CD4-positive, alpha-beta T cell treated with Interleukin-6 for 4 hours (primary cell): ENCODE measurements around the gene SERTAD4.

Experiments
- DNase-seq: peaks from one replicate; pipeline ENCODE4 v3.0.0-alpha.2; 2020; ENCODE audit warnings: mixed read lengths

The SERTAD4 gene

DNA sequence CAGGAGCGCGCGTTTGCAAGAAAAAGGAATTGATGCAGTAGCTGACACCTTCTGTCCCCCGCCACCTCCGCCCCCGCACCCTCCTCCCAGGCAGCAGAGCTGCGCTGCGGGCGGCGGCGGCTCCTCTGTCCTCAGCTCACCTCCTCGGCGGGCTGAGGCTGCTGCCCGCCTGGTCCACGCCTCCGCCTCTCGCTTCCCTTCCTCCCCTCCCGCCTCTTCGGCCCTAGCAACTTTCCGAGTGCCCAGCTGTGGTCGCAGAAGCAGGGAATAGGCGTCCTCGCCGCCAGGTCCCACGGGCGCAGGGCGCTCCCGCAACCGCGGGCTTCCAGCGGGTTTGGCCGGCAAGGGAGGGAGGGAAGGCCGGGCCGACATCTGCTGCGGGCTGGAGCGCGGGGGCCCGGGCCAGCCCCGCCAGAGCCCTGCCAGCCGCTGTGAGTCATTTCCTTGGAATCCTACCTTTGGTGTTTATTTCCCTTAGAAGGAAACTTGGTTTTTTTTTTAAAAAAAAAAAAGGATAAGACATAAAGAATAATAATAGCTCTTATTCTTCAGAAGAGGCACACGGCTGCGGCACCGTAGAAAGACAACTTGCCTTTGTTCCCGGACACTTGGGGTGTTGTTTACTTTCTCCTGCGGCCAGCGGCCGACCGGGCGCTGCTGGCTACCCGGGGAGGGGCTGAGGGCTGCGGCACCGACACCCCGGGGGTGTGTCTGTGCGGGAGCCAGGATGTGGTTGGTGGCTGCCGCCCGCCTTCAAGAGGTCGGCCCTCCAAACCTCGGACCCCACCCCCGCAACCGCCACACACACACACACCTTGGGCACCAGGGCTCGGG is 1.1 kb downstream of the SERTAD4 start:
- no peak for DNase-seq

DNA sequence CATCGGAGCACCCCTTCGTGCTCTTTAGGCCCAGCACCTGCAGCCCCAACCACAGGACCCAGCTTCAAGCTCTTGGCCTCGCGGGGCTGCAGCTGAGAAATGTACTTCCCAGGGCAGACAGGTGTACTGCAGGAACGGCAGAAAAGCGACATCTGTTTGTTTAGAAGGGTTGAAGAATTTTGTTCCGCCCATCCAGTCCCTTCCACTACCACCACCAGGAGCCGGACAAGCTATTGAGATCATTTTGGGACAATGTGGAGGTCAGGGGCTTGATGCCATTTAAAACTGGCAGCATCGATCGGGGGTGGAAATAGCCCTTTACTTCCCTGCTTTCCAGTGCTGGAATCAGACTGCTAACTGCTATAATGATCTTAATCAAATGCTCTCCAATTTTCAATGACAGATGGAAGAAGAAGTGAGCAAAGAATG is 1.7 kb downstream of the SERTAD4 start:
- no peak for DNase-seq

GRCh38 chr1:210235363-210236053 is 2.9 kb downstream of the SERTAD4 start:
- no peak for DNase-seq

GRCh38 chr1:210236386-210236839 is 3.8 kb downstream of the SERTAD4 start:
- no peak for DNase-seq

DNA sequence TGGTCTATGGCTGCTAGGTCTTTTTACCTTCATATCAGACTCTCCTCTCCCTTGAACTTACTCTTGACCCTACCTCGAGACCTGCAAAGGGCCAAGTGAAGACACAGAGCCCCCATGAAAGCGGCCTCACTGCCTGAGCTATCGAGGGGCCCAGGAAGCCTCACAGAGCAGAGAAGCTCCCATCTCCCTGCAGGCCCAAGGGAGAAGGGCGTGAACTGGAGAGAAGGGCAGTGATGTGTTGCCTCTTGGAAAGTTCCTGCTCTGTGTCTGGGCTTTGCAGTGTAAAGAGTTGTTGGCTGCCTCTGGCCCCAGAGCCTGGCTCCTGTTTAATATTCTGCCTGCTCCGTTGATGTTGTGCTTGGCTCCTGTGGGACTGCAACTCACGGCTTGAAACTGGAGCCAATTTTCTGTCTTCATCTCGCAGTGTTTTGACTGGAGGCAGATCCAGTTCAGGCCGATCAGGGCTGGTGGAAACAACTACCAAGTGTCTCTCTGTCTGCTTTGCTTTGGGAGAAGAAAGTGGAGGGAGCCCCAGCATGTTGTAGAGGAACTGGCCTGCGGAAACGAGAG is 4.3 kb downstream of the SERTAD4 start:
- DNase-seq, result no peak

GRCh38 chr1:210237479-210237878 is 4.9 kb downstream of the SERTAD4 start:
- DNase-seq, result no peak

DNA sequence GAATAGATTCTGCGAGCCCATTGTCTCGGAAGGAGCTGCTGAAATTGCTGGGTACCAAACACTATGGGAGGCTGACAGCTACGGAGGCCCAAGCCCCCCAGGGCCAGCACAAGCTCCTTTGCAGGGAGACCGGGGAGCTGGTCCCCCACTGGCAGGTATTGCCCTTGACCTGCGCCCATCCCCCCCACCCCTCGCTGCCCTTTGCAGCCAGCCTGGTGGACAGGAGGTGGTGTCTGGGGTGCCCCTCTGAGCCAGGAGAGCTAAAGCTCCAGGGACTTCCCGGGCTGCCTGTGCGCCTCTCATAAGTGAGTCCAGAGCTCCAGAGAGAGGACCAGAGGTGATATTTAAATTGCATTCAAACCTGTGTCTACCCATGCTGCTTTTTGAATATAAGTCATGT is 5.4 kb downstream of the SERTAD4 start:
- no peak for DNase-seq

DNA sequence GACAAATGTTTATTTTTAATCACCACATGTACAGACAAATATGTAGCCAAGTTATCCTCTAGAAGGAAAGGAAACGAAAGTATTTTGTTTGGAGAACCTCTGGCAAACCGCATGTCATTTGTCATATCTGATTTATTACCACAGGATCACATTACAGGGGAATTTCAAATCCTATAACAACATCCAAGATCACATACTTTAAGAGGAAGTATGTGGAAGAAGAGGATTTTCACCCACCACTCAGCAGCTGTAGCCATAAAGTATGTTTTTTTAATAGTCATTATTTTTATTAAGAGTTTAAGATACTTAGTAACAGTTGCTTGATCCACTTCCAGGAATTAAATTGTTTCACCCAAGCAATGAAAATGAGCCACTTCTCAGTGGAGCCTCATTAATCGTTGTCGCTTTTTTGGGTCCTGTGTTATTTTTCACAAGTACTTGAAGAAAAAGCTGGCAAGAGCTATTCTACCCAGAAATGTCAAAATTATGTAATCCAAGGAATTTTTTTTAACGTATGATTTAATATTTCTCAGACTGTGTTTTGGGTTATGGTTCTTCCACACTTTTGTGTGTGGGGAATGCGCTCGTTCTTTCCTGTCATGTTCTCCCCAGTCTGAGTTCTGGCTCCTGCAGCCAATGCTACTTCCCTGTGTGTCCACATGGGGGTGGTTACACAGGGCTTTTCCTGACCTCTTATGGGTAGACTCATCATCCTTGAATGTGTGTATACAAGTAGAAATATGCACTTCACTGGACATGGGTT is 6.9 kb downstream of the SERTAD4 start:
- DNase-seq, result no peak

GRCh38 chr1:210241121-210241520 is 8.5 kb downstream of the SERTAD4 start:
- DNase-seq, result no peak

DNA sequence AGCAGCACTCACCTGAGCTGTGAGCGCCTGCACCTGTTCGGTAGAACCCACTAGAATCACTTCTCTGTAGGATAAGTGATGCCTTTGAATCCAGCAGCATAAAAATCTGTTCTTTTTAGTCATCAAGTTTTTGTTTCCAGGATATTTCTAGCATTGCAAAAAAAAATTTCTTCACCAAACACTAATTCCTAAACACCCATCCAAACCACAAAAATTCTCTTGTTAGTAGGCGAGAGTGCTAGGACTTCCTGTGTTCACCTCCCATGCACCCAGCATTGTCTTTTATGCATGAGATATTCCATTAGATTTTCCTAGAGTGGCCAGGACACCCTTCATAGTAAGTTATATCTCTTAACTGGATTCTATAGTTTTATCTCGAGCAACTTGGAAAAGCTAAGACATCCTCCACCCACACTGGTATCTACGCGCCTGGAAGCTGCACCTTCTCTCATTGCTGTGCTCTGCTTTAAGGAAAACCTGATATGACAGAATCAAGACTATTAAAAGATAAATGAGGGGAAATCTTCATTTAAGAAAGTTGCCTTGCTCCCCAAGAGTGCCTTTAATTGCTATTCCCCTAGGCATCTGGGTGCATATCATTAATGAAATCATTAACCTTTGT is 12.3 kb downstream of the SERTAD4 start:
- no peak for DNase-seq

DNA sequence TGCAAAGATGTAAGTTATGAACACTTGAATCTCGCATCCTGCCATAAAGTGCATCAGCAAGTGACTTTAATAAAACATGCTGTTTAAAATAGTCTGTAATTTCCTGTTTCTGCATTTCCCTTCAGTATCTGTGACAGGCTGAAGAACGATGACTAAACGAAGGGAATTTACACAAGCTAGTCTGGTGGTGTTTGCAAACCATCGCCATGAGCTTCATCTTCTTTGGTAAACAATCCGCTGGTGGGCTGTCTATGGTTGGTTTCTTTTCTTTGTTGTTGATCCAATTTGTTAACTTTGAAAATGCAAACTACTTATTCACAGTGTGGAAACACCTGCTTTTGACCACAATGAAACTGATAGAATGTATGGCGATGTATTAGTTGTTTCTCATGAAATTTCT is 13.9 kb downstream of the SERTAD4 start:
- no peak for DNase-seq

DNA sequence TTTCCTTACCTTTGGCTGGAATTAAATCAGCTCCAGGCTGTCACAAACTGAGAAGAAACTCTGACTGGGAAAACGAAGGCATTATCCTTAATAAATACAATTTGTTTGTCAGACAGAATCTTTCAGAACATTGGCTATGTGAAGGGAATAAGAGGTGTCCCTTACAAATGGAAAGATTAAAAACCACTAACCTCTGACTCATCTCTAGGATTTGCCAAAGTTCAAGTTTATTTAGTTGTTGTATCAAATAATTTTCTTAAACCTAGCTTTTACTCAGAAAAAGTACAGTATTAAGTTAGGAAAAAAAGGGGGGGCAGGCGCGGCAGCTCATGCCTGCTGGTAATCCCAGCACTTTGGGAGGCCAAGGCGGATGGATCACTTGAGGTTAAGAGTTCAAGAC is 15.7 kb downstream of the SERTAD4 start:
- no peak for DNase-seq

DNA sequence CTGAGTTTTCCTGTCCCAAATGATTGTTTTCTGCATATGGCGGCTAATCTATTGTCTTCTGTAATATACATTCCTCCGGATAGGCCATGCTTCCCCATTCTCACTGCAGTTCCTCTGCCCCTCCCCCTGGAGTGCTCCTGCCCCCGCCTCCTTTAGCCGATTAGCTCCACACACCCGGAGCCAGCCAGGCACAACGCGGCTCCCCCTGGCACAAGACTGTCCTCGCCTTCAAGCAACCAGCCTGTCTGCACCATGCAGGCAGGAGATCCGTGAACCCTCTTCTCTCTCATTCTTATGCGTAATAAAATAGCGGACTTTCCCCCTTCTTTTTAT is 18.0 kb downstream of the SERTAD4 start:
- no peak for DNase-seq

GRCh38 chr1:210250998-210251679 is 18.5 kb downstream of the SERTAD4 start:
- DNase-seq, result peak; percentile 10

- no peak for DNase-seq
These were observed 19.3 kb downstream of the SERTAD4 start for GRCh38 chr1:210251680-210252490.

DNA sequence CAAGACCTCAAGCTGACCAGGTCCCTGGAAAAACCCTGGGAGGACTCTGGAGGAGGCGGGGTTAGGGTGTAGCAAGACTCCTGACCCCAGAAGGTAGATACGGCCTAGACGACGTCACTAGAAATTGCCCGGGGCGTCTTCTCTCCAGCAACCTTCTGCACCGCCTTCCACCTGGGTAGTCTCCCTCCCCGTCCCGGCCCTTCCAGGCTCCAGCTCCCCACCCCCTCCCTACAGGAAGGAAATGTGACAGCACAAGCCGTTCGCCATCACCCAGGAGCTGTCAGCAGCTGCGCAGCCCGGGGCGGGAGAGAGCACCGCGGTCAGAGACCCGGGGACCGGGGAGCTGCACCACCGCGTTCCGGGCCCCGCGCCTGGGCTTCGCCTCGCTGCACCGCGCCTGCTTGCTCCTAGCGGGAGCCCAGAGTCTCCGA is 20.0 kb downstream of the SERTAD4 start:
- no peak for DNase-seq

DNA sequence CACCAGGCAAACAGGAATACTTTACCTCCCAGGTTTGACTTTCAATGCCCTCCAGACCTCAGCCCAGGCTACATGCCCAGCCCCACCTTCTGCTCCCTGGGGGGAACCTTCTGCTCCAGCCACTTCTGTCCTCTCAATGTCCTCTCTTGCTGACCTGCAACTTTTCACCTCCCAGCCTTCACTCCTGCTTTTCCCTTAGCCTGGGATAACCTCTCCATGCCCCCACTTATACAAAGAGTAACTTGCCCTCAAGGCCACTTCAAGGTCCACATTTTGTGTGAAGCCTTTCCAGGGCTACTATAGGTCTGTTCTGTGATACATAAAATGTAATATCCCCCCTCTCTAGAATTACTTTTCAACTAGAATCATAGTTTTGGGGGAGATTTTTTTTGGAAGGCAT is 21.7 kb downstream of the SERTAD4 start:
- DNase-seq, result no peak

GRCh38 chr1:210257698-210258529 is 25.3 kb downstream of the SERTAD4 start:
- DNase-seq, result no peak

DNA sequence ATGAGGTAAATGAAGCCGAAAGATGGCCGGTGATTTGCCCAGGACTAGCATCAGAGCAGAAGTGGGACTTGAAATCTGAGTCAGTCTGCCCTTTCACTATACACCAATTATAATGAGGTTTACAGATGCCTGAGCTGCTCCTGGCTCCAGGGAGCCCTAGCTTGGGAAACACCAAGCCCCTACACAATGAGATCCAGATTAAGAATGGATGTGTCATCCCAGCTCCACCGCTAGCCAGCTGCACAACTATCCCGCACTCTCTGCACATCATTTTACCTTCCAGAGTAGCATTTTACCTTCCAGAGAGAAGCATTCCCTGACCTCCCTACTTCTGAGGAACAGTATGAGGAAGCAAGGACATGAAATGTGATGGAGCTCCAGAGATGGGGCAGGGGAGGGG is 27.0 kb downstream of the SERTAD4 start:
- no peak for DNase-seq

DNA sequence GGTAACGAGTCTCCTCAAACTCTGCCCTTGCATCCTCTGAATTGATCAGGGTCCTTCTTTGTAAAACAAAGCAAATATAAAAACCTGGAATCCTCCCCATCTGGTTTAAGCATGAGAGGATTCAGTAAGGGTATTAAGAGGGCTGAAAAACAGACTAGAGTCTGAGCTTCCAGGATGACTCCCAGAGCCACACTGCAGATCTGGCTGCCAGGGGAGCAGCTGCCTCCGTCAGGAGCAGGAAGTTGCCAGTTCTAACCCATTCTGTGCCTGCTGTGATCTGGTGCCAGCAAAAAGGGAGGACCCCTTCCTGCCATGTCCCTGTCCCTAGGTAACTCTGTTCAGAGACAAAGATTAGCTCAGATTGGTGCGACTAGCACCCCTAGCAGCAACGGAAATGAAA is 27.5 kb downstream of the SERTAD4 start:
- no peak for DNase-seq
